Activated naive CD4-positive, alpha-beta T cell treated with anti-CD3 and anti-CD28 coated beads, Interleukin-2, amount 50 U/mL, for 72 hours (primary cell): Measurements from ENCODE around the gene DNAL1. TPM values are rescaled to one million over a fixed set of nuclear protein-coding genes. Genes with fewer than 3 reads are reported as not detected.
A peak's percentile ranks its signal among the peaks of the same experiment; 100 is the strongest.

Experiments
- ATAC-seq, 2 donors: fragments of 150-1000 bp; cut with Tn5 transposase; 2 replicates each; pipeline ENCODE4 v1.10.0; 2021; ENCODE audit warnings: mild to moderate bottlenecking in 2 of 2, moderate library complexity in 2 of 2
- DNase-seq, 2 donors: peaks; one replicate each; pipeline ENCODE4 v3.0.0; 2021 to 2022; ENCODE audit warnings: low spot score in 2 of 2
- H3K27ac Mint-ChIP-seq, 2 donors: one replicate each; pipeline ENCODE4 v1.8.0; 2022; ENCODE audit warnings: mild to moderate bottlenecking in 2 of 2, mixed read lengths in 2 of 2
- H3K36me3 Mint-ChIP-seq, 2 donors: one replicate each; pipeline ENCODE4 v1.8.0; 2022; ENCODE audit warnings: mixed read lengths in 2 of 2
- H3K9me3 Mint-ChIP-seq, 2 donors: one replicate each; pipeline ENCODE4 v1.8.0; 2022; ENCODE audit warnings: mixed read lengths in 2 of 2
- total RNA-seq, 2 donors: library from RNA; stranded (reverse); gene quantifications; one replicate each; pipeline ENCODE4 v1.2.3, GENCODE V29; 2022

The DNAL1 gene
- total RNA-seq: 1 to 10 TPM; 4.0 to 4.7 TPM

GRCh38 chr14:73644531-73645247, at the start of gene DNAL1:
Gene DNAL1, plus strand, starts transcription at chr14:73644986. Its CDS starts 54 bp downstream, at chr14:73645040.
- Mint-ChIP-seq H3K9me3 (no peaks in the 10 kb centered on the region), H3K27ac (peak within 1 kb of the TSS; percentile 87 to 98), H3K36me3 (peaks cover 0 to 6% of the 10 kb centered on the region in 2 donors)
- DNase-seq (peak; percentile 92 to 93), ATAC-seq (peak; percentile 100)

- no peak for ATAC-seq
- H3K27ac Mint-ChIP-seq: no peak overlapping the region
- H3K9me3 Mint-ChIP-seq: no peaks in the 10 kb centered on the region
- H3K36me3 Mint-ChIP-seq: no peaks in the 10 kb centered on the region
- no peak for DNase-seq
Observed at GRCh38 chr14:73599499-73599898, 45.3 kb upstream of the DNAL1 start.

- no peak for DNase-seq
- Mint-ChIP-seq H3K36me3 (no peaks in the 10 kb centered on the region), H3K9me3 (no peaks in the 10 kb centered on the region), H3K27ac (no peak overlapping the region)
- ATAC-seq: no peak
Observed at GRCh38 chr14:73602994-73603393, 41.8 kb upstream of the DNAL1 start.

GRCh38 chr14:73606271-73606670, 38.5 kb upstream of the DNAL1 start:
- Mint-ChIP-seq H3K27ac (no peak overlapping the region), H3K36me3 (no peaks in the 10 kb centered on the region), H3K9me3 (no peaks in the 10 kb centered on the region)
- DNase-seq (no peak), ATAC-seq (peak in 1 of 2 donors; percentile 69)

GRCh38 chr14:73607241-73607640, 37.5 kb upstream of the DNAL1 start:
- DNase-seq (no peak), ATAC-seq (no peak)
- H3K36me3 Mint-ChIP-seq: no peaks in the 10 kb centered on the region
- no peak overlapping the region for H3K27ac Mint-ChIP-seq
- no peaks in the 10 kb centered on the region for H3K9me3 Mint-ChIP-seq

- Mint-ChIP-seq H3K9me3 (no peaks in the 10 kb centered on the region), H3K36me3 (no peaks in the 10 kb centered on the region), H3K27ac (no peak overlapping the region)
- no peak for ATAC-seq
- DNase-seq: no peak
Observed at GRCh38 chr14:73610687-73611086, 34.1 kb upstream of the DNAL1 start.

- Mint-ChIP-seq H3K36me3 (no peaks in the 10 kb centered on the region), H3K27ac (no peak within 1 kb of the TSS), H3K9me3 (no peaks in the 10 kb centered on the region)
- peak; percentile 89 to 94 for ATAC-seq
- peak; percentile 62 to 71 for DNase-seq
Observed at GRCh38 chr14:73612339-73613045, 32.3 kb upstream of the DNAL1 start, which contains the start of gene ACOT6. Gene ACOT6, plus strand, starts transcription at chr14:73612517. Its CDS starts 55 bp downstream, at chr14:73612572.

GRCh38 chr14:73613046-73613383, 31.8 kb upstream of the DNAL1 start:
- Mint-ChIP-seq H3K9me3 (no peaks in the 10 kb centered on the region), H3K27ac (no peak overlapping the region), H3K36me3 (no peaks in the 10 kb centered on the region)
- peak; percentile 2 to 14 for ATAC-seq
- DNase-seq: no peak

GRCh38 chr14:73613419-73613963, 31.3 kb upstream of the DNAL1 start:
- Mint-ChIP-seq H3K9me3 (no peaks in the 10 kb centered on the region), H3K36me3 (no peaks in the 10 kb centered on the region), H3K27ac (no peak overlapping the region)
- ATAC-seq (no peak), DNase-seq (no peak)

GRCh38 chr14:73616831-73617230, 28.0 kb upstream of the DNAL1 start:
- Mint-ChIP-seq H3K27ac (no peak overlapping the region), H3K36me3 (no peaks in the 10 kb centered on the region), H3K9me3 (no peaks in the 10 kb centered on the region)
- DNase-seq (no peak), ATAC-seq (no peak)

- DNase-seq (no peak), ATAC-seq (no peak)
- Mint-ChIP-seq H3K36me3 (no peaks in the 10 kb centered on the region), H3K9me3 (no peaks in the 10 kb centered on the region), H3K27ac (no peak overlapping the region)
Observed at GRCh38 chr14:73619524-73619923, 25.3 kb upstream of the DNAL1 start.

- ATAC-seq: no peak
- DNase-seq: no peak
- no peaks in the 10 kb centered on the region for H3K36me3 Mint-ChIP-seq
Observed at GRCh38 chr14:73620268-73620667, 24.5 kb upstream of the DNAL1 start.

GRCh38 chr14:73623504-73624054, 21.2 kb upstream of the DNAL1 start:
- ATAC-seq: no peak
- H3K27ac Mint-ChIP-seq: no peak overlapping the region
- DNase-seq: no peak
- no peaks in the 10 kb centered on the region for H3K9me3 Mint-ChIP-seq
- no peaks in the 10 kb centered on the region for H3K36me3 Mint-ChIP-seq

More at GRCh38 chr14:73620268-73620667, 24.5 kb upstream of the DNAL1 start:
- Mint-ChIP-seq H3K27ac (peak overlapping the region in 1 of 2 donors; percentile 29), H3K9me3 (no peaks in the 10 kb centered on the region)

- H3K36me3 Mint-ChIP-seq: no peaks in the 10 kb centered on the region
- ATAC-seq (no peak), DNase-seq (no peak)
- H3K27ac Mint-ChIP-seq: no peak overlapping the region
- no peaks in the 10 kb centered on the region for H3K9me3 Mint-ChIP-seq
Observed at GRCh38 chr14:73625706-73626105, 19.1 kb upstream of the DNAL1 start.

GRCh38 chr14:73627151-73627558, 17.6 kb upstream of the DNAL1 start:
- Mint-ChIP-seq H3K36me3 (no peaks in the 10 kb centered on the region), H3K27ac (no peak overlapping the region), H3K9me3 (no peaks in the 10 kb centered on the region)
- ATAC-seq (peak; percentile 24 to 94), DNase-seq (peak in 1 of 2 donors; percentile 10)

- ATAC-seq: no peak
- no peaks in the 10 kb centered on the region for H3K9me3 Mint-ChIP-seq
Observed at GRCh38 chr14:73630009-73630780, 14.6 kb upstream of the DNAL1 start.

More at GRCh38 chr14:73630009-73630780, 14.6 kb upstream of the DNAL1 start:
- no peak overlapping the region for H3K27ac Mint-ChIP-seq
- no peaks in the 10 kb centered on the region for H3K36me3 Mint-ChIP-seq
- DNase-seq: no peak
